ENCODE results near the gene ZFTA.
A peak's percentile ranks its signal among the peaks of the same experiment; 100 is the strongest.

Gene ZFTA

GRCh38 chr11:63769714-63770455, 1.3 kb upstream of the ZFTA start:
- ChIA-PET CTCF (interaction anchor here (0.6 to 1.1 kb wide), 2 partner anchors 176 to 467 kb away, joined by 4 to 5 read pairs; no protein-coding TSS in a partner anchor), POLR2A (interaction anchor here (0.7 to 2.5 kb wide), 2 partner anchors 33 to 42 kb away, joined by 4 to 10 read pairs; no protein-coding TSS in a partner anchor)
- TF ChIP-seq NFRKB (IDR thresholded peaks at IDR 0.05) (no peak), FOXA1 (IDR thresholded peaks at IDR 0.05) (no peak), HDGF (IDR thresholded peaks at IDR 0.05; ENCODE audit: borderline replicate concordance) (no peak), SUZ12 (IDR thresholded peaks at IDR 0.05) (no peak)
- DNase-seq (ENCODE audit: extremely low spot score), result no peak

- peak; percentile 52 for DNase-seq (ENCODE audit: extremely low spot score)
- peak; percentile 59; the same call in 1 of the 2 replicates for TF ChIP-seq FOXM1 (IDR thresholded peaks at IDR 0.05; ENCODE audit: borderline replicate concordance)
- TF ChIP-seq FOXA1 (IDR thresholded peaks at IDR 0.05), result no peak
- ChIA-PET CTCF (interaction anchor here (0.6 to 1.1 kb wide), 3 partner anchors 9 to 468 kb away, joined by 3 to 5 read pairs (median 4); no protein-coding TSS in a partner anchor), POLR2A (interaction anchor here (0.7 to 2.5 kb wide), 4 partner anchors 34 to 69 kb away, joined by 3 to 10 read pairs (median 4); no protein-coding TSS in a partner anchor)
Observed at GRCh38 chr11:63769042-63769713, 603 bp upstream of the ZFTA start.

GRCh38 chr11:63767565-63768236, 874 bp downstream of the ZFTA start:
- POLR2A ChIA-PET, result interaction anchor here (1.1 to 2.5 kb wide), 5 partner anchors 44 to 398 kb away, joined by 3 to 10 read pairs (median 5); no protein-coding TSS in a partner anchor

DNA sequence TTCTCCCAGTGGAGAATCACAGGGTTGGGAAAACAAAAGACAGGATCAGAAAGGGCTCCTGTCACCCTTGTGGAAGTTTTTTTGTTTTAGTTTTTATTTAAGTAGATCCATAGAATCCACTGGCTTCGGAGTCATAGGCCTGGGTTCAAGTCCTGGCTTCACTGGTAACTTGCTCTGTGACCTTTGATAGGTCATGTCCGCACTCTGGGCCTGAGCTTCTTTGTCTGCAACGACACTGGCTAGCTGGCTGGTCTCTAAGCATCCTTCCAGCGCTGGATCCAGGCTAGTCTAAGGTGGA, 1.4 kb downstream of the ZFTA start:
- TF ChIP-seq FOXA1 (IDR thresholded peaks at IDR 0.05) (no peak), FOXM1 (IDR thresholded peaks at IDR 0.05; ENCODE audit: borderline replicate concordance) (no peak), ARNT (IDR thresholded peaks at IDR 0.05) (no peak)
- POLR2A ChIA-PET, result interaction anchor here (2.5 kb wide), 1 partner anchor 45 kb away, joined by 10 read pairs; no protein-coding TSS in a partner anchor
- CTCF ChIA-PET, result interaction anchor here (1.1 to 1.6 kb wide), 3 partner anchors 105 to 403 kb away, joined by 3 to 6 read pairs (median 3); no protein-coding TSS in a partner anchor
- DNase-seq (ENCODE audit: extremely low spot score), result no peak

More at GRCh38 chr11:63767565-63768236, 874 bp downstream of the ZFTA start:
- CTCF ChIA-PET, result interaction anchor here (1.1 to 1.6 kb wide), 3 partner anchors 105 to 403 kb away, joined by 3 to 6 read pairs (median 3); no protein-coding TSS in a partner anchor
- peak; percentile 61 for DNase-seq (ENCODE audit: extremely low spot score)
- TF ChIP-seq SP1 (IDR thresholded peaks at IDR 0.05) (no peak), FOXK2 (IDR thresholded peaks at IDR 0.05) (no peak), SUZ12 (IDR thresholded peaks at IDR 0.05) (no peak), ARNT (IDR thresholded peaks at IDR 0.05) (no peak), L3MBTL2 (conservative IDR thresholded peaks at IDR 0.05) (no peak), ZNF384 (IDR thresholded peaks at IDR 0.05) (no peak), HDGF (IDR thresholded peaks at IDR 0.05; ENCODE audit: borderline replicate concordance) (no peak), LEF1 (IDR thresholded peaks at IDR 0.05; ENCODE audit: borderline replicate concordance) (no peak), BHLHE40 (IDR thresholded peaks at IDR 0.05; ENCODE audit: borderline replicate concordance) (no peak), TARDBP (IDR thresholded peaks at IDR 0.05) (no peak), FOXM1 (IDR thresholded peaks at IDR 0.05; ENCODE audit: borderline replicate concordance) (no peak), PKNOX1 (IDR thresholded peaks at IDR 0.05) (no peak), NFRKB (IDR thresholded peaks at IDR 0.05) (no peak), FOXA1 (IDR thresholded peaks at IDR 0.05) (no peak), CTBP1 (IDR thresholded peaks at IDR 0.05; ENCODE audit: borderline replicate concordance) (no peak), ELF4 (IDR thresholded peaks at IDR 0.05) (no peak)

- DNase-seq (ENCODE audit: extremely low spot score), result no peak
- TF ChIP-seq SP1 (IDR thresholded peaks at IDR 0.05) (no peak), HDGF (IDR thresholded peaks at IDR 0.05; ENCODE audit: borderline replicate concordance) (no peak), L3MBTL2 (conservative IDR thresholded peaks at IDR 0.05) (no peak), LEF1 (IDR thresholded peaks at IDR 0.05; ENCODE audit: borderline replicate concordance) (no peak), ARNT (IDR thresholded peaks at IDR 0.05) (no peak), ZNF384 (IDR thresholded peaks at IDR 0.05) (no peak), SUZ12 (IDR thresholded peaks at IDR 0.05) (no peak), FOXA1 (IDR thresholded peaks at IDR 0.05) (no peak), FOXK2 (IDR thresholded peaks at IDR 0.05) (no peak), CTBP1 (IDR thresholded peaks at IDR 0.05; ENCODE audit: borderline replicate concordance) (no peak), NFRKB (IDR thresholded peaks at IDR 0.05) (no peak), BHLHE40 (IDR thresholded peaks at IDR 0.05; ENCODE audit: borderline replicate concordance) (no peak), TARDBP (IDR thresholded peaks at IDR 0.05) (no peak), FOXM1 (IDR thresholded peaks at IDR 0.05; ENCODE audit: borderline replicate concordance) (no peak), PKNOX1 (IDR thresholded peaks at IDR 0.05) (no peak), ELF4 (IDR thresholded peaks at IDR 0.05) (no peak)
- ChIA-PET CTCF (interaction anchor here (1.2 to 1.6 kb wide), 2 partner anchors 28 to 179 kb away, joined by 3 to 6 read pairs; no protein-coding TSS in a partner anchor), POLR2A (interaction anchor here (1.2 to 1.7 kb wide), 3 partner anchors 36 to 150 kb away, joined by 4 to 5 read pairs (median 4); partner anchors contain the start of gene RCOR2)
Observed at GRCh38 chr11:63766531-63767235, 1.9 kb downstream of the ZFTA start.

All from HEK293T (cell line).